Thyroid gland (tissue), 4 donors: ENCODE measurements around the gene TLCD2.

Source experiments
- POLR2A ChIP-seq, 2 donors: fragments of 450-650 bp; IDR thresholded peaks; one replicate each; pipeline ENCODE4 v1.6.1; 2017; ENCODE audit warnings: antibody characterized with exemption in 2 of 2, mild to moderate bottlenecking in 2 of 2, moderate library complexity in 1 of 2
- TF ChIP-seq, protein P1 (sequence below), 6 experiments: fragments of 200-600 bp in 3 of 6; fragments of 450-650 bp in 3 of 6; sonication (generic) in 3 of 6; IDR thresholded peaks; one replicate each; pipeline ENCODE4 v1.5.1; 2016 to 2019; ENCODE audit warnings: antibody characterized with exemption in 6 of 6, mild to moderate bottlenecking in 2 of 6, inconsistent platforms in 1 of 6, moderate library complexity in 1 of 6

DNA sequence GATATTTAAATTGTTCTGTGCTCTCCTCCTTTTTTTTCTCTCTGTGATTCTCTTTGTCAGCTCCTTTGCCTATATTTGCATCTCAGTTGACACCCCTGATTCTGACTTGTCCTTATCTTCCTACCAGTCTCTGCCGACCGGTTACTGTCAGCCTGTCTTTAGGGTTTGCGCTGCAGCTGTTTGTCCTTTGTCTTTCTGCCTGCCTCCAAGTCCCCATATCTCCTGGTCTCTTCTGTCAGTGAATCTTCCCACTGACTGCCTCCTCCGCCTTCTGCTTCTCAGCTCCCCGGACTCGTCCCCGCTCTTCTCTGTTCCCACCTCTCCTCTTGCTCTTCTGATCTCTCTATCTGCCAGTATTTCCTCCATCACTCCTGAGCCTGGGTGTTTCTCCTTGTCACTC, 5.2 kb downstream of the TLCD2 start:
- TF ChIP-seq, protein P1, sequence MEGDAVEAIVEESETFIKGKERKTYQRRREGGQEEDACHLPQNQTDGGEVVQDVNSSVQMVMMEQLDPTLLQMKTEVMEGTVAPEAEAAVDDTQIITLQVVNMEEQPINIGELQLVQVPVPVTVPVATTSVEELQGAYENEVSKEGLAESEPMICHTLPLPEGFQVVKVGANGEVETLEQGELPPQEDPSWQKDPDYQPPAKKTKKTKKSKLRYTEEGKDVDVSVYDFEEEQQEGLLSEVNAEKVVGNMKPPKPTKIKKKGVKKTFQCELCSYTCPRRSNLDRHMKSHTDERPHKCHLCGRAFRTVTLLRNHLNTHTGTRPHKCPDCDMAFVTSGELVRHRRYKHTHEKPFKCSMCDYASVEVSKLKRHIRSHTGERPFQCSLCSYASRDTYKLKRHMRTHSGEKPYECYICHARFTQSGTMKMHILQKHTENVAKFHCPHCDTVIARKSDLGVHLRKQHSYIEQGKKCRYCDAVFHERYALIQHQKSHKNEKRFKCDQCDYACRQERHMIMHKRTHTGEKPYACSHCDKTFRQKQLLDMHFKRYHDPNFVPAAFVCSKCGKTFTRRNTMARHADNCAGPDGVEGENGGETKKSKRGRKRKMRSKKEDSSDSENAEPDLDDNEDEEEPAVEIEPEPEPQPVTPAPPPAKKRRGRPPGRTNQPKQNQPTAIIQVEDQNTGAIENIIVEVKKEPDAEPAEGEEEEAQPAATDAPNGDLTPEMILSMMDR (IDR thresholded peaks at IDR 0.05) = no peak
- TF ChIP-seq POLR2A (IDR thresholded peaks at IDR 0.05) = no peak
